HL-60 (cell line): ENCODE measurements around the gene RAI1.

ENCODE experiments used
- CTCF ChIP-seq: IDR thresholded peaks from one replicate; pipeline ENCODE4 v1.5.1; 2011; ENCODE audit warnings: low read length, control low read depth, inconsistent platforms; ENCODE audit not compliant: insufficient read depth
- POLR2AphosphoS5 ChIP-seq: IDR thresholded peaks from 2 replicates; pipeline ENCODE4 v1.6.1; 2012; ENCODE audit warnings: low read depth
- REST ChIP-seq: IDR thresholded peaks from 2 replicates; pipeline ENCODE4 v1.6.1; 2012; ENCODE audit warnings: low read depth; ENCODE audit not compliant: insufficient replicate concordance

- no peak for TF ChIP-seq CTCF
- no peak for TF ChIP-seq POLR2AphosphoS5
- no peak for TF ChIP-seq REST
Observed at GRCh38 chr17:17767154-17767869, 86.1 kb downstream of the RAI1 start.
